GM21786 (cell line): Measurements from ENCODE around the gene CARMIL3.

Experiments
- ATAC-seq: cut with Tn5 transposase; IDR thresholded peaks from one replicate; pipeline ENCODE4 v1.9.1; 2021; ENCODE audit not compliant: unreplicated experiment

CARMIL3 gene

DNA sequence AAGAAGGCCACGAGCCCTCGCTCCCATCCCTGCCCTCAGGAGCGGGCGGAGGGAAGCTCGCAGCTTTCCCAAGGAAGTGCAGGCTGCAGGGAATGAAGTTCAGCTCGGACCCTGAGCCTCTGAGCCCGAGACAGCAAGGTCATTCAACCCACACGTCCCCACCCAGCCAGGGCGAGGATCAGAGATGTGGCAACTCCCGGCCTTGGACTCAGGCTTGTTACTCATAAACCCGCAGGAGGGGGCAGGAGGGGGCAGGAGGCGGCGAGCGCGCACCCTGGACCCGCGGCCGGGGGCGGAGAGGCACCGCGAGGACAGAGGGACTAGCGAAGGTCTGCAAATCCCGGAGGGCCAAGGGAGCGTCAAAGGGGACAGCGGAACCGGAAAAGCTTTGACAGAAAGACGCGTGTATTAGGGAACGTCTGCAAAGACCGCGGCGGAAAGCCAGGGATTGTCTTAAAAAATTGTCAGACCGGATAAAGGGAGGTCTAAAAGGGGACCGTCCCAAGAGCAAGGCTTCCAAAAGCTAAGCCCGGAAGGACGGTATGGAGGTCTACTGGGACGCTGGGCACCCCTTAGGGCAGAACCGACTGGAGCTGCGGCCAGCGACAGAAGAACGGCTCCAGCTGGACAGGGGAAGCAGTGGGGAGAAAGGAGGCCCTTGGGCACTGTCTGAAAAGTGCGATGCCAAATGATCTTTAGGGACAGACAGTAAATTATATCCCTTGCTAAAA is 62.2 kb downstream of the CARMIL3 start:
- ATAC-seq: peak; percentile 28

DNA sequence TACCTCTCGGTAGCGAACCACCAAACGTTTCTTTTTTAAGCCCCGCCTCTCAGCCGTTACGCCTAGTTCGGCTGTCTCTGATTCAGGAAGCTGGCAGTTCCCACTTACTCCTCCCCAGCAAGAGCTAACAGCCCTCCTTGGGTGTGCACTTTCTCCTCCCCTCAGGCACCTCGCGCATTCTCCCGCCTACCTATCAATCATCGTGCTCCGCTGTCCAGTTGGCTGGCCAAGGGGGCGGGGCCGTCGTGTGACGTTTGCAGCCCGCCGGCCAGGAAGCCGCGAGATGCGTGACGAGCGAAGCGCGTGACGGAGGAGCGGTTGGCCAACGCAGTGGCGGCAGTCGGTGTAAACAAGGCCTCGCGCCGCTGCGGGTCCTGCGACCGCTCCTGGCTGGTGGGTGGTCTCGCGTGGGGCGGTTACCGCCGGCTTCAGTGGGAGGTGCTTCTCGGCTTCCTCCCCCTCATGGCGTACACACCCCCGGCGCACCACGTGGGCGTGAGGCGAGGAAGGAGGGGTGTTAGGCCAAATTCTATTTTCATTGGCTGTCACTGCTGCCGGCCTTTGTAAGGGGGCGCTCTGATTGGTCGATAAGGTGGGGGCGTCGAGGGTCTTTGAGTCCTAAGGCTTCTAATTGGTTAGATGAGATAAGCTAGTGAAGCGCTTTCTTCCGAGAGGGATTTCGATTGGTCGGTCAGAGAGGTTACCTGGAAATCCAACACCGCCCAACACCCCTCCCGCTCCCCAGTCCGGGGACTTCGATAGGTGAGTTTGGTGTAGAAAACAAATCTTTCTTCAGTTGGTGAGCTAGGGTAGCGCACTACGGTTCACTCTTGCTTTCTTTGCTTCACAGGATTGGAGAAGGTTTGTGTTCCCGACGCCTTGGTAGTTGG is 63.0 kb downstream of the CARMIL3 start, which contains the start of the genes DCAF11 and NRL:
Gene DCAF11, plus strand, starts transcription at position 246 of the 890 bp plus-strand sequence. CDS start 818 bp downstream, outside the sequence.
Gene NRL, minus strand, starts transcription at position 418 of the 890 bp plus-strand sequence. CDS start 32,101 bp downstream, outside the sequence.
- peak; percentile 87 for ATAC-seq

DNA sequence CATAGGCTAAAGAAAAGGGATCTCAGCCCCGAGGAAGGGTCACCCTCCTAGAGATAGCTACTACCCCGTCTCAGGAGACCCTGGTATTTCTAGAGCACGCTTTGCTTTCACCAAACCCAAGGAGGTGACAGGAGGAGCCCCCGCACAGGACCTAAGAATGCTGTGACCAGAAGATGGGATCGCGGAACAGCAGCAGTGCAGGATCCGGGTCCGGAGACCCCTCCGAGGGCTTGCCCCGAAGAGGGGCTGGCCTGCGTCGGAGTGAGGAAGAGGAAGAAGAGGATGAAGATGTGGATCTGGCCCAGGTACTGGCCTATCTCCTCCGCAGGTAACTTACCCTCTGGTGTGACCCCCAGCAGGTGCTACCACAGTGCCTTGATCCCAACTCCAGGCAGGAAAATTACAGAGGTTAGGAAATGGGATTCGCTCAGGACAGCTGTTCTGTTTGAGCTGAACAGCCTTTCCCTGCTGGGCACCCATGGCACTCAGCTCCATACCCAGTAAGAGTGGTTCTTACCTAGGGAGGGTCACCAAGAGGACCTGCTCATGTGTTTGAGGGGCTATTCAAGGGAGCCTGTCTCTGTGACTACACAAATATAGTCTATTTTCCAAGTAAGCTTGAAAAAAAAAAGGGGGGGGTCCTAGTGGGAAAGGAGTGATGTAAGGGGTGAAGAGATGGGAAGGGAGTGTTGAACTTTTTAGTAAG is 63.8 kb downstream of the CARMIL3 start:
- ATAC-seq: no peak

DNA sequence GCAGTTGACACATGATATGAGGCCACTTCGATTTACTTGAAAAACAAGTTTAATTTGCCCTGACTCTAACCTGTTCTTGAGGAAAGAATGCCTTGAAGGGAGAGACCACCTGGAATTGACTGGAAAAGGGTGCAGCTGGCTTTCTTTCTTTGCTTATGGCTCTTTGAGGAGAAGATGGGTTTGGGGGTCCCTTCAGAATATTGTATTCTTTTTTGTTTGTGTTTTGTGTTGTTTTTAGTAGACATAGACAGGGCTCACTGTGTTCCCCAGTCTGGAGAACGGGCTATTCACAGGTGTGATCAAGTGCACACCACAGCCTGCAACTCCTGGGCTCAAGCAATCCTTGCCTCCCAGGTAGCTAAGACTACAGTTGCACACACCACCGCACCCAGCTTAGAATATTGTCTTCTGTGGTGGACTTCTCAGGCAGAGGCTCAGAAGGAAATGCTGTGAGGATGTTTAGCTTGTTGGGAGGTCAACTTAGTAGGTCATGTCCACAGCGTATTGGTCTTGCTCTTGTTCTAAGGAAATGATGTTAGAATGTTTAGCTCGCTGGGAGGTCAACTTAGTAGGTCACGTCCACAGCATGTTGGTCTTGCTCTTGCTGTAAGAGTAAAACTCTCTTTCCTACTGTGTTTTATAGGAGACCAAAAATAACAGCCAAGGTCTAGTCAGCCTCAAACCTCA is 64.5 kb downstream of the CARMIL3 start:
- no peak for ATAC-seq

DNA sequence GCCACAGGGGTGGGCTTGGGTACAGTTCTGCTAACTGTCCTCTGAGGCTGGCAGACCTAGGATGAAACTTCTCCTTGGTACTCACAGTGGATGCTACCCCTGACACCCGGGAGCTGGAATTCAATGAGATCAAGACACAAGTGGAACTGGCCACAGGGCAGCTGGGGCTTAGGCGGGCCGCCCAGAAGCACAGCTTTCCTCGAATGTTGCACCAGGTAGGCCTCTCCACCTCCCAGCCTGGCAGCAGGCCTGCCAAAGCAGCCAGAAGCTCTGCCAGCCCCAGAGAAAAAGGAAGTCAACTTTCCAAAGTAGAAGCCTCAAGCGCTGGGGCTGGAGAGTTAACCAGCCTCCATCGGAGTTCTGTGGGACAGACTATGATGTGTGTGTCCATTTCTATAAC is 65.4 kb downstream of the CARMIL3 start:
- ATAC-seq: no peak
